PC-9 (cell line): ENCODE measurements around the gene ZNF804A. TPM values are rescaled to one million over a fixed set of nuclear protein-coding genes. Genes with fewer than 3 reads are reported as not detected.

Experiments used
- BruUV-seq: library from RNA; stranded (reverse); fragments of 400-500 nt; replicated peaks from 2 replicates; lab custom pipeline; 2021; lab: Mats Ljungman, UMichigan
- CTCF ChIA-PET: fragments of 300-600 bp; sonication (Branson Sonifier 250); formaldehyde crosslinking; loops from one replicate; lab custom pipeline; 2022; ENCODE audit warnings: antibody characterized with exemption; lab: Charles Lee
- POLR2A ChIA-PET: fragments of 300-600 bp; sonication (Branson Sonifier 250); formaldehyde crosslinking; loops from one replicate; lab custom pipeline; 2022; ENCODE audit warnings: antibody characterized with exemption; ENCODE audit not compliant: unreplicated experiment; lab: Charles Lee
- DNase-seq, 2 experiments: peaks; one replicate each; pipeline versions ENCODE4 v3.0.0 to v3.0.0-alpha.2; 2015 to 2022; ENCODE audit warnings: mixed read lengths in 1 of 2
- H2AFZ ChIP-seq: fragments of 200-600 bp; sonication (generic); 2 replicates; pipeline ENCODE4 v1.8.1; 2017; ENCODE audit warnings: antibody characterized with exemption
- H3F3A ChIP-seq: fragments of 200-600 bp; sonication (generic); 2 replicates; pipeline ENCODE4 v1.8.1; 2017; ENCODE audit warnings: antibody characterized with exemption, mild to moderate bottlenecking, low read depth; ENCODE audit not compliant: insufficient read depth
- H3K27ac ChIP-seq: fragments of 200-600 bp; sonication (generic); 2 replicates; pipeline ENCODE4 v1.6.1; 2016; ENCODE audit warnings: mixed run types
- H3K27me3 ChIP-seq: fragments of 200-600 bp; sonication (generic); 2 replicates; pipeline ENCODE4 v1.6.1; 2016; ENCODE audit warnings: low read depth, mixed run types; ENCODE audit not compliant: insufficient read depth
- H3K36me3 ChIP-seq: fragments of 200-600 bp; sonication (generic); 2 replicates; pipeline ENCODE4 v1.6.1; 2016; ENCODE audit warnings: low read depth, mixed run types
- H3K4me1 ChIP-seq: fragments of 200-600 bp; sonication (generic); replicated peaks from 2 replicates; pipeline ENCODE4 v1.6.1; 2016; ENCODE audit warnings: mixed run types; ENCODE audit not compliant: insufficient read depth
- H3K4me2 ChIP-seq: fragments of 200-600 bp; sonication (generic); 2 replicates; pipeline ENCODE4 v1.6.1; 2017; ENCODE audit warnings: mixed run types
- H3K4me3 ChIP-seq: fragments of 200-600 bp; sonication (generic); 2 replicates; pipeline ENCODE4 v1.6.1; 2016; ENCODE audit warnings: mixed run types
- H3K79me2 ChIP-seq: fragments of 200-600 bp; sonication (generic); 2 replicates; pipeline ENCODE4 v1.6.1; 2017; ENCODE audit warnings: low read depth, mixed run types
- H3K9me2 ChIP-seq: fragments of 200-600 bp; sonication (generic); 2 replicates; pipeline ENCODE4 v1.8.1; 2017; ENCODE audit warnings: mild to moderate bottlenecking; ENCODE audit not compliant: insufficient read depth
- H3K9me3 ChIP-seq: fragments of 200-600 bp; sonication (generic); 2 replicates; pipeline ENCODE4 v1.8.1; 2016; ENCODE audit warnings: low read depth; ENCODE audit not compliant: insufficient read depth
- H4K20me1 ChIP-seq: fragments of 200-600 bp; sonication (generic); 2 replicates; pipeline ENCODE4 v1.8.1; 2017; ENCODE audit not compliant: insufficient read depth
- CTCF ChIP-seq: fragments of 200-600 bp; sonication (generic); conservative IDR thresholded peaks from 2 replicates; pipeline ENCODE4 v1.6.1; 2017; ENCODE audit warnings: mixed run types, antibody characterized with exemption, mild to moderate bottlenecking, moderate library complexity
- EZH2 ChIP-seq: fragments of 200-600 bp; sonication (generic); IDR thresholded peaks from 2 replicates; pipeline ENCODE4 v1.8.0; 2017; ENCODE audit warnings: antibody characterized with exemption, low read depth
- intact Hi-C: fragments of 100-400 bp; cut with micrococcal nuclease; formaldehyde crosslinking; loops from one replicate; pipeline ENCODE4 v1.10.0; 2022; ENCODE audit not compliant: unreplicated experiment
- total RNA-seq: library from RNA; stranded (reverse); gene quantifications from 2 replicates; pipeline ENCODE4 v1.2.3, GENCODE V29; 2021

ZNF804A gene
- total RNA-seq, 1 experiment from 2014 or later, result not detected

- no peak overlapping the region for H3K27ac ChIP-seq
- POLR2A ChIA-PET, result no interaction called here
- intact Hi-C loops, result no loop called here
Observed at GRCh38 chr2:184906160-184906559, 307.8 kb downstream of the ZNF804A start.

GRCh38 chr2:184906709-184907108, 308.4 kb downstream of the ZNF804A start:
- CTCF ChIA-PET, result no interaction called here
- Histone ChIP-seq H3K4me1 (no peaks in the 10 kb centered on the region), H3K9me2 (no peaks in the 10 kb centered on the region), H3K27ac (no peak overlapping the region), H3F3A (no peaks in the 10 kb centered on the region), H3K4me3 (no peak overlapping the region), H2AFZ (no peak overlapping the region), H3K27me3 (no peaks in the 10 kb centered on the region), H3K36me3 (no peaks in the 10 kb centered on the region), H3K9me3 (no peaks in the 10 kb centered on the region), H3K79me2 (no peaks in the 10 kb centered on the region), H4K20me1 (no peaks in the 10 kb centered on the region), H3K4me2 (no peak overlapping the region)
- TF ChIP-seq CTCF (no peak), EZH2 (no peak)
- POLR2A ChIA-PET, result no interaction called here
- BruUV-seq, result no TSS peak
- intact Hi-C loops, result no loop called here
- no peak for DNase-seq

More at GRCh38 chr2:184906160-184906559, 307.8 kb downstream of the ZNF804A start:
- Histone ChIP-seq H3K4me3 (no peak overlapping the region), H3K27me3 (no peaks in the 10 kb centered on the region), H3K4me2 (no peak overlapping the region), H3K4me1 (no peaks in the 10 kb centered on the region), H2AFZ (no peak overlapping the region), H3K9me2 (no peaks in the 10 kb centered on the region), H3K79me2 (no peaks in the 10 kb centered on the region), H4K20me1 (no peaks in the 10 kb centered on the region), H3F3A (no peaks in the 10 kb centered on the region), H3K36me3 (no peaks in the 10 kb centered on the region), H3K9me3 (no peaks in the 10 kb centered on the region)
- TF ChIP-seq EZH2, result no peak
- TF ChIP-seq CTCF, result no peak
- BruUV-seq, result no TSS peak
- DNase-seq, result no peak
- CTCF ChIA-PET, result no interaction called here

- no peaks in the 10 kb centered on the region for H3K9me3 ChIP-seq
- intact Hi-C loops, result no loop called here
- H3K79me2 ChIP-seq, result no peaks in the 10 kb centered on the region
- H3K36me3 ChIP-seq, result no peaks in the 10 kb centered on the region
- no peak for DNase-seq
- ChIA-PET POLR2A (no interaction called here), CTCF (no interaction called here)
- H3K4me1 ChIP-seq, result no peaks in the 10 kb centered on the region
- no peak overlapping the region for H3K27ac ChIP-seq
- H2AFZ ChIP-seq, result no peak overlapping the region
- no peak for TF ChIP-seq EZH2
- no peak for TF ChIP-seq CTCF
- H3K4me3 ChIP-seq, result no peak overlapping the region
- BruUV-seq, result no TSS peak
- H3K4me2 ChIP-seq, result no peak overlapping the region
- H3K27me3 ChIP-seq, result no peaks in the 10 kb centered on the region
- no peaks in the 10 kb centered on the region for H4K20me1 ChIP-seq
- no peaks in the 10 kb centered on the region for H3F3A ChIP-seq
- H3K9me2 ChIP-seq, result no peaks in the 10 kb centered on the region
Observed at GRCh38 chr2:184908966-184909365, 310.6 kb downstream of the ZNF804A start.
